ENCODE data around the gene PSENEN.
"Not testable (repeated sequence)": the region's sequence is repeated elsewhere in the genome, so short reads cannot be mapped to it uniquely, and the experiment has no call there.

The PSENEN gene

GRCh38 chr19:35790981-35791813 is 45.7 kb downstream of the PSENEN start:
- DNase-seq (ENCODE audit: extremely low read depth, low read depth): no peak
- no peak overlapping the region for H3K4me3 ChIP-seq (replicated peaks; ENCODE audit: low read depth, low read length)
- TF ChIP-seq, protein P1, sequence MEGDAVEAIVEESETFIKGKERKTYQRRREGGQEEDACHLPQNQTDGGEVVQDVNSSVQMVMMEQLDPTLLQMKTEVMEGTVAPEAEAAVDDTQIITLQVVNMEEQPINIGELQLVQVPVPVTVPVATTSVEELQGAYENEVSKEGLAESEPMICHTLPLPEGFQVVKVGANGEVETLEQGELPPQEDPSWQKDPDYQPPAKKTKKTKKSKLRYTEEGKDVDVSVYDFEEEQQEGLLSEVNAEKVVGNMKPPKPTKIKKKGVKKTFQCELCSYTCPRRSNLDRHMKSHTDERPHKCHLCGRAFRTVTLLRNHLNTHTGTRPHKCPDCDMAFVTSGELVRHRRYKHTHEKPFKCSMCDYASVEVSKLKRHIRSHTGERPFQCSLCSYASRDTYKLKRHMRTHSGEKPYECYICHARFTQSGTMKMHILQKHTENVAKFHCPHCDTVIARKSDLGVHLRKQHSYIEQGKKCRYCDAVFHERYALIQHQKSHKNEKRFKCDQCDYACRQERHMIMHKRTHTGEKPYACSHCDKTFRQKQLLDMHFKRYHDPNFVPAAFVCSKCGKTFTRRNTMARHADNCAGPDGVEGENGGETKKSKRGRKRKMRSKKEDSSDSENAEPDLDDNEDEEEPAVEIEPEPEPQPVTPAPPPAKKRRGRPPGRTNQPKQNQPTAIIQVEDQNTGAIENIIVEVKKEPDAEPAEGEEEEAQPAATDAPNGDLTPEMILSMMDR (IDR thresholded peaks at IDR 0.05; ENCODE audit: low read depth, low read length, missing control alignments): peak; percentile 10

DNA sequence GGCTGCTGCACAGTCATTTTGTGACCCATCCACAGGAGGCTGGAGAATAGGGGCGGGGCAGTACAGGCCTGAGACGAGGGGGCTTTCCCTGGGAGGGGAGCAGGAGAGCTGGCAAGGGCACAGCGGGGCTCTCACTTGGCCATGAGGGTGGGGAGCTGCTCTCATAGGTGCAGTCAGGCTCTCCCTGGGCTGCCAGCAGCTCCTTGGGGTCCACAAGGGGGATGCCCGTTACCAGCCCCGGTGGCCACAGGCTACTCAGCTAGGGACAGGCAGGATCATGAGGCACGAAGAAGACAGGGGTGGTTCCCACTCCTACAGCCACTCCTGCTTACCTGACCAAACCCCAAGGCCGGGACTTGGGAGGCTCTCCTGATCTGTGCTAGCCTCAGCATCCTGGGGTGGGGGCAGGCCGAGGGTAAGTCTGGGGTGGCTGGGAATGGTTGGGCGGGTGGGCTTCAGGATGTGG is 46.4 kb downstream of the PSENEN start:
- TF ChIP-seq, protein P1 (IDR thresholded peaks at IDR 0.05; ENCODE audit: low read depth, low read length, missing control alignments): no peak
- no peak for DNase-seq (ENCODE audit: extremely low read depth, low read depth)
- no peak overlapping the region for H3K4me3 ChIP-seq (replicated peaks; ENCODE audit: low read depth, low read length)

DNA sequence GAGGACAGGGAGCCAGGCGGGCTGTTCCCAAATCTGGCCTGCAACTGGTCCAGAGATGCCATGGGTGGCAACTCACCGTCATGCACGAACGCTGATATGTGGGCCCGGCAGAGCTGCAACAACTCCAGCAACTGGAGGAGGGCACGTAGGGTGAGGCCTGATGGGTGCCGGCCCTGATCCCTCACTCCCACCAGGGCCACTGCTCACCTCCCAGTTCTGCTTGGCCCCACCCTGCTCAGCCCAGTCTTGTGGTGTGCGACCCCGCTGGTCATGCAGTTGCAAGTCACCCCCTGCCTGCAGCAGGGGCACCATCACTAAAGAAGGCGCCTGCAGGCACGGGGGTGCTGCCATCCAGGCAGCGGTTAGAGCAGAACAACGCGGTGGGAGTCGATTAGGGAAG is 46.9 kb downstream of the PSENEN start:
- no peak overlapping the region for H3K4me3 ChIP-seq (replicated peaks; ENCODE audit: low read depth, low read length)
- TF ChIP-seq, protein P1 (IDR thresholded peaks at IDR 0.05; ENCODE audit: low read depth, low read length, missing control alignments): no peak
- no peak for DNase-seq (ENCODE audit: extremely low read depth, low read depth)

GRCh38 chr19:35792888-35793287 is 47.4 kb downstream of the PSENEN start:
- TF ChIP-seq, protein P1 (IDR thresholded peaks at IDR 0.05; ENCODE audit: low read depth, low read length, missing control alignments): no peak

GRCh38 chr19:35793381-35794165 is 48.1 kb downstream of the PSENEN start:
- TF ChIP-seq, protein P1 (IDR thresholded peaks at IDR 0.05; ENCODE audit: low read depth, low read length, missing control alignments): no peak
- DNase-seq (ENCODE audit: extremely low read depth, low read depth): no peak
- no peak overlapping the region for H3K4me3 ChIP-seq (replicated peaks; ENCODE audit: low read depth, low read length)

More at GRCh38 chr19:35792888-35793287, 47.4 kb downstream of the PSENEN start:
- H3K4me3 ChIP-seq (replicated peaks; ENCODE audit: low read depth, low read length): no peak overlapping the region
- DNase-seq (ENCODE audit: extremely low read depth, low read depth): no peak

DNA sequence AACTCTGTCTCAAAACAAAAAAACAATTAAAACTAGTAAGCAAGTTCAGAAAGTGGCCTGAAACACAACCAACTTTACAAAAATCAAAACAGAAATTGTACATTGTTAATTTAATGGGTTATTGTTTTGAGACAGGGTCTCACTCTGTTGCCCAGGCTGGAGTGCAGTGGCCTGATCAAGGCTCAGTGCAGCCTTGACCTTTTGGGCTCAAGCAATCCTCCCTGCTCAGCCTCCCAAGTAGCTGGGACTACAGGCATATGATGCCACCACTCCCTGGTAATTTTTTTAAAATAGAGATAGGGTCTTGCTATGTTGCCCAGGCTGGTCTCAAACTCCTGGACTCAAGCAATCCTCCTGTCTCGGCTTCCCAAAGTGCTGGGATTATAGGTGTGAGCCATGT is 50.1 kb downstream of the PSENEN start:
- DNase-seq (ENCODE audit: extremely low read depth, low read depth); H3K4me3 ChIP-seq (replicated peaks; ENCODE audit: low read depth, low read length): not testable (repeated sequence)

Measured in HFF-Myc (cell line).